SK-N-SH treated with all-trans-retinoic acid at 6 μM for 48 hours (cell line): ENCODE results near the gene DRD3.

Experiments
- BACH2 ChIP-seq: fragments of 250-450 bp; sonication (Bioruptor Pico); IDR thresholded peaks from 2 replicates; pipeline ENCODE4 v1.9.0; 2021; ENCODE audit warnings: mild to moderate bottlenecking, borderline replicate concordance
- CSDC2 ChIP-seq: fragments of 250-450 bp; sonication (Bioruptor Pico); IDR thresholded peaks from 2 replicates; pipeline ENCODE4 v1.5.0; 2020; ENCODE audit warnings: mild to moderate bottlenecking, moderate library complexity
- GLIS3 ChIP-seq: fragments of 250-450 bp; sonication (Bioruptor Pico); IDR thresholded peaks from 2 replicates; pipeline ENCODE4 v1.5.0; 2020; ENCODE audit warnings: mild to moderate bottlenecking, moderate library complexity
- OSR1 ChIP-seq: fragments of 250-450 bp; sonication (Bioruptor Pico); IDR thresholded peaks from 2 replicates; pipeline ENCODE4 v1.8.0; 2022; ENCODE audit warnings: moderate library complexity, mild to moderate bottlenecking, inconsistent platforms
- PPARA ChIP-seq: fragments of 250-450 bp; sonication (Bioruptor Pico); IDR thresholded peaks from 2 replicates; pipeline ENCODE4 v1.5.0; 2020; ENCODE audit warnings: mild to moderate bottlenecking, borderline replicate concordance
- RARB ChIP-seq: fragments of 250-450 bp; sonication (Bioruptor Pico); IDR thresholded peaks from 2 replicates; pipeline ENCODE4 v1.8.0; 2021; ENCODE audit warnings: mild to moderate bottlenecking, moderate library complexity
- ZNF565 ChIP-seq: fragments of 450-650 bp; formaldehyde crosslinking; conservative IDR thresholded peaks from 2 replicates; pipeline ENCODE4 v1.5.0; 2020; ENCODE audit warnings: low read depth, mild to moderate bottlenecking, moderate library complexity
- TF ChIP-seq, protein P1 (sequence below): fragments of 250-450 bp; sonication (Bioruptor Pico); IDR thresholded peaks from 2 replicates; pipeline ENCODE4 v1.8.0; 2020; ENCODE audit warnings: mild to moderate bottlenecking, moderate library complexity, borderline replicate concordance
- TF ChIP-seq, protein P2 (sequence below): fragments of 250-450 bp; sonication (Bioruptor Pico); IDR thresholded peaks from 2 replicates; pipeline ENCODE4 v1.8.0; 2021; ENCODE audit warnings: low read depth, mild to moderate bottlenecking, moderate library complexity, borderline replicate concordance

DNA sequence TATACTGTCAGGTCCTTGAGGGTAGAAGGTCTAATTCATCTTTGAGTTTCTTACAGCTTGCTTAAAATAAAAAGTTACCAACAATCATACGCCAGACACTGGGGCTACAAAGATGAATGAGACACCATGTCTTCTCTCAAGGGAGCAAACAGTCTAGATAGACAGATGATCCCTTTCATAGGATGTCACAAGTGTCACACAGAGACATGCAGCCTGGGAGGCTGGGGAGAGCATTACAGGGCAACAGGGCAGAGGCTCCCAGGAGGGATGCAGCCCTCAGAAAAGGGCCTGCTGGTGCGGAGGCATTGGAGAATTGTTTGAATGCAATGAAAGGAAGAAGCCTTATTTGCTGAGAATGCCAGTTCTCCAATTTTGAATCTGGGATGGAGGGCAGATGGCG lies 39.0 kb downstream of the DRD3 start:
- TF ChIP-seq OSR1 (CRISPR knock-in tag) = no peak
- TF ChIP-seq, protein P1, sequence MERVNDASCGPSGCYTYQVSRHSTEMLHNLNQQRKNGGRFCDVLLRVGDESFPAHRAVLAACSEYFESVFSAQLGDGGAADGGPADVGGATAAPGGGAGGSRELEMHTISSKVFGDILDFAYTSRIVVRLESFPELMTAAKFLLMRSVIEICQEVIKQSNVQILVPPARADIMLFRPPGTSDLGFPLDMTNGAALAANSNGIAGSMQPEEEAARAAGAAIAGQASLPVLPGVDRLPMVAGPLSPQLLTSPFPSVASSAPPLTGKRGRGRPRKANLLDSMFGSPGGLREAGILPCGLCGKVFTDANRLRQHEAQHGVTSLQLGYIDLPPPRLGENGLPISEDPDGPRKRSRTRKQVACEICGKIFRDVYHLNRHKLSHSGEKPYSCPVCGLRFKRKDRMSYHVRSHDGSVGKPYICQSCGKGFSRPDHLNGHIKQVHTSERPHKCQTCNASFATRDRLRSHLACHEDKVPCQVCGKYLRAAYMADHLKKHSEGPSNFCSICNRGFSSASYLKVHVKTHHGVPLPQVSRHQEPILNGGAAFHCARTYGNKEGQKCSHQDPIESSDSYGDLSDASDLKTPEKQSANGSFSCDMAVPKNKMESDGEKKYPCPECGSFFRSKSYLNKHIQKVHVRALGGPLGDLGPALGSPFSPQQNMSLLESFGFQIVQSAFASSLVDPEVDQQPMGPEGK (CRISPR knock-in tag) = no peak
- TF ChIP-seq PPARA (CRISPR knock-in tag) = no peak
- TF ChIP-seq GLIS3 = no peak
- TF ChIP-seq BACH2 (CRISPR knock-in tag) = no peak
- no peak for TF ChIP-seq CSDC2
- no peak for TF ChIP-seq RARB (CRISPR knock-in tag)
- TF ChIP-seq, protein P2, sequence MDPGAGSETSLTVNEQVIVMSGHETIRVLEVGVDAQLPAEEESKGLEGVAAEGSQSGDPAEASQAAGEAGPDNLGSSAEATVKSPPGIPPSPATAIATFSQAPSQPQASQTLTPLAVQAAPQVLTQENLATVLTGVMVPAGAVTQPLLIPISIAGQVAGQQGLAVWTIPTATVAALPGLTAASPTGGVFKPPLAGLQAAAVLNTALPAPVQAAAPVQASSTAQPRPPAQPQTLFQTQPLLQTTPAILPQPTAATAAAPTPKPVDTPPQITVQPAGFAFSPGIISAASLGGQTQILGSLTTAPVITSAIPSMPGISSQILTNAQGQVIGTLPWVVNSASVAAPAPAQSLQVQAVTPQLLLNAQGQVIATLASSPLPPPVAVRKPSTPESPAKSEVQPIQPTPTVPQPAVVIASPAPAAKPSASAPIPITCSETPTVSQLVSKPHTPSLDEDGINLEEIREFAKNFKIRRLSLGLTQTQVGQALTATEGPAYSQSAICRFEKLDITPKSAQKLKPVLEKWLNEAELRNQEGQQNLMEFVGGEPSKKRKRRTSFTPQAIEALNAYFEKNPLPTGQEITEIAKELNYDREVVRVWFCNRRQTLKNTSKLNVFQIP (CRISPR knock-in tag) = no peak
- TF ChIP-seq ZNF565 (CRISPR knock-in tag) = no peak
